ENCODE data around the gene ROR2. TPM values are rescaled to one million over a fixed set of nuclear protein-coding genes. Genes with fewer than 3 reads are reported as not detected.
"Not testable (repeated sequence)": the region's sequence is repeated elsewhere in the genome, so short reads cannot be mapped to it uniquely, and the experiment has no call there.

ROR2 gene
- total and polyA plus RNA-seq, 3 experiments from 2014 or later, result 2.0 TPM; not detected in 2

- H3K36me3 Mint-ChIP-seq, result no peaks in the 10 kb centered on the region
- no peak overlapping the region for H3K4me3 Mint-ChIP-seq
- Histone ChIP-seq H3K27me3 (ENCODE audit: insufficient read depth, low read length, poor library complexity, severe bottlenecking) (no peaks in the 10 kb centered on the region), H3K4me1 (ENCODE audit: insufficient read depth, low read length) (no peaks in the 10 kb centered on the region), H3K4me3 (ENCODE audit: low read length) (no peak overlapping the region), H3K9me3 (ENCODE audit: low read length) (no peaks in the 10 kb centered on the region), H3K27ac (ENCODE audit: low read depth, low read length) (no peak overlapping the region), H3K36me3 (ENCODE audit: insufficient read depth, low read length) (no peaks in the 10 kb centered on the region)
- no peak overlapping the region for H3K27ac Mint-ChIP-seq
- H3K4me1 Mint-ChIP-seq, result no peaks in the 10 kb centered on the region
- no peaks in the 10 kb centered on the region for H3K9me3 Mint-ChIP-seq
- ChIA-PET CTCF (no interaction called here), POLR2A (no interaction called here)
- DNase-seq, result no peak
- peaks cover 0 to 6% of the 10 kb centered on the region in 2 donors for H3K27me3 Mint-ChIP-seq
Measured at GRCh38 chr9:91546574-91546973, 403.5 kb downstream of the ROR2 start.

GRCh38 chr9:91541734-91542133, 408.3 kb downstream of the ROR2 start:
- Mint-ChIP-seq H3K4me1 (peaks cover 6 to 13% (median 11%) of the 10 kb centered on the region in 3 donors), H3K4me3 (no peak overlapping the region), H3K36me3 (no peaks in the 10 kb centered on the region), H3K27me3 (peaks cover 4% of the 10 kb centered on the region in 2 donors), H3K27ac (no peak overlapping the region), H3K9me3 (no peaks in the 10 kb centered on the region)
- H3K9me3 ChIP-seq (ENCODE audit: low read length), result no peaks in the 10 kb centered on the region
- H3K4me1 ChIP-seq (ENCODE audit: insufficient read depth, low read length), result no peaks in the 10 kb centered on the region
- H3K36me3 ChIP-seq (ENCODE audit: insufficient read depth, low read length), result no peaks in the 10 kb centered on the region
- H3K4me3 ChIP-seq (ENCODE audit: low read length), result no peak overlapping the region
- DNase-seq, result no peak
- H3K27me3 ChIP-seq (ENCODE audit: insufficient read depth, low read length, poor library complexity, severe bottlenecking), result no peaks in the 10 kb centered on the region
- POLR2A ChIA-PET, result no interaction called here
- CTCF ChIA-PET, result no interaction called here
- H3K27ac ChIP-seq (ENCODE audit: low read depth, low read length), result no peak overlapping the region

- H3K4me3 ChIP-seq (ENCODE audit: low read length); H3K27ac ChIP-seq (ENCODE audit: low read depth, low read length); H3K9me3 Mint-ChIP-seq: not testable (repeated sequence)
Measured at GRCh38 chr9:91540506-91540905, 409.5 kb downstream of the ROR2 start.

GRCh38 chr9:91536211-91536691, 413.8 kb downstream of the ROR2 start:
- Histone ChIP-seq H3K4me3 (ENCODE audit: low read length) (no peak overlapping the region), H3K27ac (ENCODE audit: low read depth, low read length) (no peak overlapping the region), H3K9me3 (ENCODE audit: low read length) (no peaks in the 10 kb centered on the region), H3K36me3 (ENCODE audit: insufficient read depth, low read length) (no peaks in the 10 kb centered on the region), H3K27me3 (ENCODE audit: insufficient read depth, low read length, poor library complexity, severe bottlenecking) (no peaks in the 10 kb centered on the region), H3K4me1 (ENCODE audit: insufficient read depth, low read length) (no peaks in the 10 kb centered on the region)
- peaks cover 6 to 13% (median 11%) of the 10 kb centered on the region in 3 donors for H3K4me1 Mint-ChIP-seq
- H3K36me3 Mint-ChIP-seq, result no peaks in the 10 kb centered on the region
- H3K27ac Mint-ChIP-seq, result no peak overlapping the region
- no peaks in the 10 kb centered on the region for H3K9me3 Mint-ChIP-seq
- no peak for DNase-seq
- ChIA-PET POLR2A (no interaction called here), CTCF (no interaction called here)
- H3K27me3 Mint-ChIP-seq, result peaks cover 12 to 26% of the 10 kb centered on the region in 2 donors
- H3K4me3 Mint-ChIP-seq, result no peak overlapping the region

More at GRCh38 chr9:91540506-91540905, 409.5 kb downstream of the ROR2 start:
- H3K27me3 Mint-ChIP-seq; CTCF ChIA-PET; H3K36me3 ChIP-seq (ENCODE audit: insufficient read depth, low read length); H3K36me3 Mint-ChIP-seq; H3K27me3 ChIP-seq (ENCODE audit: insufficient read depth, low read length, poor library complexity, severe bottlenecking); H3K4me1 ChIP-seq (ENCODE audit: insufficient read depth, low read length); DNase-seq; POLR2A ChIA-PET; H3K9me3 ChIP-seq (ENCODE audit: low read length): not testable (repeated sequence)
- H3K4me3 Mint-ChIP-seq, result peak overlapping the region in 2 of 7 donors; percentile 20 to 25
- peaks cover 6 to 13% (median 11%) of the 10 kb centered on the region in 3 donors for H3K4me1 Mint-ChIP-seq
- H3K27ac Mint-ChIP-seq, result peak overlapping the region in 1 of 8 donors; percentile 31

- CTCF ChIA-PET, result no interaction called here
- POLR2A ChIA-PET, result no interaction called here
Measured at GRCh38 chr9:91534374-91534773, 415.7 kb downstream of the ROR2 start.

GRCh38 chr9:91533382-91533781, 416.6 kb downstream of the ROR2 start:
- ChIA-PET POLR2A (no interaction called here), CTCF (no interaction called here)
- Histone ChIP-seq H3K4me1 (ENCODE audit: insufficient read depth, low read length) (no peaks in the 10 kb centered on the region), H3K4me3 (ENCODE audit: low read length) (no peak overlapping the region), H3K9me3 (ENCODE audit: low read length) (no peaks in the 10 kb centered on the region), H3K27me3 (ENCODE audit: insufficient read depth, low read length, poor library complexity, severe bottlenecking) (no peaks in the 10 kb centered on the region), H3K36me3 (ENCODE audit: insufficient read depth, low read length) (no peaks in the 10 kb centered on the region), H3K27ac (ENCODE audit: low read depth, low read length) (no peak overlapping the region)
- Mint-ChIP-seq H3K36me3 (no peaks in the 10 kb centered on the region), H3K27ac (no peak overlapping the region), H3K27me3 (peaks cover 8 to 28% of the 10 kb centered on the region in 2 donors), H3K9me3 (no peaks in the 10 kb centered on the region), H3K4me3 (no peak overlapping the region), H3K4me1 (no peaks in the 10 kb centered on the region)
- no peak for DNase-seq

More at GRCh38 chr9:91534374-91534773, 415.7 kb downstream of the ROR2 start:
- H3K9me3 ChIP-seq (ENCODE audit: low read length), result no peaks in the 10 kb centered on the region
- no peaks in the 10 kb centered on the region for H3K4me1 ChIP-seq (ENCODE audit: insufficient read depth, low read length)
- Mint-ChIP-seq H3K4me3 (no peak overlapping the region), H3K9me3 (no peaks in the 10 kb centered on the region), H3K36me3 (no peaks in the 10 kb centered on the region), H3K4me1 (no peaks in the 10 kb centered on the region), H3K27me3 (peaks cover 10 to 28% of the 10 kb centered on the region in 2 donors), H3K27ac (no peak overlapping the region)
- no peak for DNase-seq
- no peaks in the 10 kb centered on the region for H3K36me3 ChIP-seq (ENCODE audit: insufficient read depth, low read length)
- H3K27me3 ChIP-seq (ENCODE audit: insufficient read depth, low read length, poor library complexity, severe bottlenecking), result no peaks in the 10 kb centered on the region
- H3K27ac ChIP-seq (ENCODE audit: low read depth, low read length), result no peak overlapping the region
- no peak overlapping the region for H3K4me3 ChIP-seq (ENCODE audit: low read length)

GRCh38 chr9:91532325-91532724, 417.7 kb downstream of the ROR2 start:
- DNase-seq, result no peak
- no peaks in the 10 kb centered on the region for H3K36me3 Mint-ChIP-seq
- Histone ChIP-seq H3K36me3 (ENCODE audit: insufficient read depth, low read length) (no peaks in the 10 kb centered on the region), H3K27ac (ENCODE audit: low read depth, low read length) (no peak overlapping the region), H3K9me3 (ENCODE audit: low read length) (no peaks in the 10 kb centered on the region), H3K4me1 (ENCODE audit: insufficient read depth, low read length) (no peaks in the 10 kb centered on the region), H3K4me3 (ENCODE audit: low read length) (no peak overlapping the region), H3K27me3 (ENCODE audit: insufficient read depth, low read length, poor library complexity, severe bottlenecking) (no peaks in the 10 kb centered on the region)
- H3K27ac Mint-ChIP-seq, result no peak overlapping the region
- ChIA-PET CTCF (no interaction called here), POLR2A (no interaction called here)
- H3K4me3 Mint-ChIP-seq, result no peak overlapping the region
- peaks cover 0 to 1% (median 0%) of the 10 kb centered on the region in 5 donors for H3K9me3 Mint-ChIP-seq
- no peaks in the 10 kb centered on the region for H3K4me1 Mint-ChIP-seq
- H3K27me3 Mint-ChIP-seq, result peaks cover 10 to 31% of the 10 kb centered on the region in 2 donors

- Histone ChIP-seq H3K27ac (ENCODE audit: low read depth, low read length) (no peak overlapping the region), H3K4me1 (ENCODE audit: insufficient read depth, low read length) (no peaks in the 10 kb centered on the region), H3K27me3 (ENCODE audit: insufficient read depth, low read length, poor library complexity, severe bottlenecking) (no peaks in the 10 kb centered on the region), H3K9me3 (ENCODE audit: low read length) (no peaks in the 10 kb centered on the region), H3K4me3 (ENCODE audit: low read length) (no peak overlapping the region), H3K36me3 (ENCODE audit: insufficient read depth, low read length) (no peaks in the 10 kb centered on the region)
- POLR2A ChIA-PET, result no interaction called here
- Mint-ChIP-seq H3K9me3 (peaks cover 0 to 4% (median 2%) of the 10 kb centered on the region in 5 donors), H3K36me3 (no peaks in the 10 kb centered on the region), H3K27ac (no peak overlapping the region), H3K4me3 (no peak overlapping the region), H3K4me1 (no peaks in the 10 kb centered on the region), H3K27me3 (peaks cover 8 to 42% of the 10 kb centered on the region in 2 donors)
- no peak for DNase-seq
- CTCF ChIA-PET, result no interaction called here
Measured at GRCh38 chr9:91530829-91531228, 419.2 kb downstream of the ROR2 start.

- no peak for DNase-seq
- peaks cover 10 to 49% of the 10 kb centered on the region in 2 donors for H3K27me3 Mint-ChIP-seq
- no peaks in the 10 kb centered on the region for H3K36me3 ChIP-seq (ENCODE audit: insufficient read depth, low read length)
- H3K36me3 Mint-ChIP-seq, result no peaks in the 10 kb centered on the region
- CTCF ChIA-PET, result no interaction called here
- no peak overlapping the region for H3K4me3 ChIP-seq (ENCODE audit: low read length)
- no peak overlapping the region for H3K27ac Mint-ChIP-seq
- no peak overlapping the region for H3K27ac ChIP-seq (ENCODE audit: low read depth, low read length)
- H3K9me3 ChIP-seq (ENCODE audit: low read length), result no peaks in the 10 kb centered on the region
- POLR2A ChIA-PET, result no interaction called here
- H3K27me3 ChIP-seq (ENCODE audit: insufficient read depth, low read length, poor library complexity, severe bottlenecking), result no peaks in the 10 kb centered on the region
- H3K4me3 Mint-ChIP-seq, result no peak overlapping the region
- no peaks in the 10 kb centered on the region for H3K4me1 ChIP-seq (ENCODE audit: insufficient read depth, low read length)
- H3K9me3 Mint-ChIP-seq, result peaks cover 4 to 13% (median 6%) of the 10 kb centered on the region in 5 donors
- H3K4me1 Mint-ChIP-seq, result no peaks in the 10 kb centered on the region
Measured at GRCh38 chr9:91522481-91522880, 427.5 kb downstream of the ROR2 start.

All from CD8-positive, alpha-beta memory T cell (primary cell).